Naive B cell (primary cell): Measurements from ENCODE around the gene ZFP57. TPM values are rescaled to one million over a fixed set of nuclear protein-coding genes. Genes with fewer than 3 reads are reported as not detected.
A peak's percentile ranks its signal among the peaks of the same experiment; 100 is the strongest.

ENCODE experiments used
- ATAC-seq, 2 donors: fragments of 150-1000 bp; cut with Tn5 transposase; 2 replicates each; pipeline ENCODE4 v1.10.0; 2021; ENCODE audit warnings: low read depth in 2 of 2, mild to moderate bottlenecking in 2 of 2, moderate library complexity in 2 of 2
- DNase-seq: peaks from one replicate; pipeline ENCODE4 v3.0.0; 2022
- H3K27ac Mint-ChIP-seq, 6 donors: one replicate each; pipeline ENCODE4 v1.8.0; 2020 to 2022; ENCODE audit warnings: mild to moderate bottlenecking in 6 of 6, mixed read lengths in 6 of 6, moderate library complexity in 5 of 6, inconsistent platforms in 2 of 6
- H3K27me3 Mint-ChIP-seq, 3 donors: one replicate each; pipeline ENCODE4 v1.8.0; 2021 to 2022; ENCODE audit warnings: mixed read lengths in 3 of 3, mild to moderate bottlenecking in 1 of 3
- H3K36me3 Mint-ChIP-seq, 2 donors: one replicate each; pipeline ENCODE4 v1.8.0; 2020 to 2022; ENCODE audit warnings: mixed read lengths in 2 of 2, inconsistent platforms in 1 of 2, mild to moderate bottlenecking in 1 of 2
- H3K4me1 Mint-ChIP-seq, 3 donors: one replicate each; pipeline ENCODE4 v1.8.0; 2020 to 2022; ENCODE audit warnings: mixed read lengths in 3 of 3, inconsistent platforms in 1 of 3, mild to moderate bottlenecking in 1 of 3, moderate library complexity in 1 of 3
- H3K4me3 Mint-ChIP-seq, 8 donors: one replicate each; pipeline ENCODE4 v1.8.0; 2020 to 2022; ENCODE audit warnings: mild to moderate bottlenecking in 8 of 8, mixed read lengths in 8 of 8, moderate library complexity in 8 of 8, inconsistent platforms in 2 of 8
- H3K9me3 Mint-ChIP-seq, 7 donors: one replicate each; pipeline ENCODE4 v1.8.0; 2020 to 2022; ENCODE audit warnings: mixed read lengths in 7 of 7, mild to moderate bottlenecking in 5 of 7, inconsistent platforms in 2 of 7, moderate library complexity in 1 of 7
- polyA plus RNA-seq, 6 donors: library from polyadenylated mRNA; unstranded; fragments of 300-500 nt; fragmentation: Illumina TruSeq; gene quantifications; one replicate each; pipeline ENCODE4 v1.2.3, GENCODE V29; 2021; ENCODE audit warnings: low read depth in 6 of 6

The ZFP57 gene
- polyA plus RNA-seq, 6 donors from 2014 or later = 1.8 to 3.1 (median 2.5) TPM; not detected in 3

- Mint-ChIP-seq H3K4me1 (peaks cover 28 to 41% (median 39%) of the 10 kb centered on the region in 3 donors), H3K4me3 (no peak overlapping the region), H3K27me3 (no peaks in the 10 kb centered on the region), H3K9me3 (no peaks in the 10 kb centered on the region), H3K27ac (peak overlapping the region in 2 of 6 donors; percentile 47 to 98), H3K36me3 (peaks cover 0 to 4% of the 10 kb centered on the region in 2 donors)
- no peak for DNase-seq
- no peak for ATAC-seq
These were observed 39.9 kb upstream of the ZFP57 start for GRCh38 chr6:29720863-29721262.

- no peak for DNase-seq
- Mint-ChIP-seq H3K4me3 (peak overlapping the region in 1 of 8 donors; percentile 39), H3K36me3 (no peaks in the 10 kb centered on the region), H3K27me3 (peaks cover 0 to 6% (median 3%) of the 10 kb centered on the region in 3 donors), H3K27ac (peak overlapping the region in 1 of 6 donors; percentile 12), H3K9me3 (no peaks in the 10 kb centered on the region), H3K4me1 (peaks cover 16 to 27% (median 22%) of the 10 kb centered on the region in 3 donors)
- ATAC-seq = no peak
These were observed 29.5 kb upstream of the ZFP57 start for GRCh38 chr6:29710281-29710941.

GRCh38 chr6:29709188-29709587 lies 28.2 kb upstream of the ZFP57 start:
- ATAC-seq (peak in 1 of 2 donors; percentile 37), DNase-seq (no peak)
- Mint-ChIP-seq H3K4me1 (peaks cover 16 to 29% (median 22%) of the 10 kb centered on the region in 3 donors), H3K4me3 (peak overlapping the region; percentile 58 to 88 (median 76)), H3K27ac (peak overlapping the region in 5 of 6 donors; percentile 15 to 93 (median 77)), H3K36me3 (no peaks in the 10 kb centered on the region), H3K9me3 (no peaks in the 10 kb centered on the region), H3K27me3 (peaks cover 0 to 3% (median under 1%) of the 10 kb centered on the region in 3 donors)

- ATAC-seq (peak; percentile 84 to 89), DNase-seq (peak; percentile 55)
- Mint-ChIP-seq H3K4me1 (peaks cover 16 to 29% (median 22%) of the 10 kb centered on the region in 3 donors), H3K9me3 (no peaks in the 10 kb centered on the region), H3K27ac (peak overlapping the region in 5 of 6 donors; percentile 52 to 93 (median 88)), H3K36me3 (no peaks in the 10 kb centered on the region), H3K4me3 (peak overlapping the region; percentile 58 to 82 (median 72)), H3K27me3 (peaks cover 4 to 9% (median 7%) of the 10 kb centered on the region in 3 donors)
These were observed 27.7 kb upstream of the ZFP57 start for GRCh38 chr6:29708432-29709179.

GRCh38 chr6:29705389-29706231 lies 24.7 kb upstream of the ZFP57 start:
- DNase-seq = no peak
- Mint-ChIP-seq H3K4me3 (no peak overlapping the region), H3K27me3 (peaks cover 20 to 29% (median 27%) of the 10 kb centered on the region in 3 donors), H3K36me3 (no peaks in the 10 kb centered on the region), H3K27ac (no peak overlapping the region), H3K4me1 (peaks cover 21 to 26% (median 24%) of the 10 kb centered on the region in 3 donors), H3K9me3 (no peaks in the 10 kb centered on the region)
- ATAC-seq = no peak

DNA sequence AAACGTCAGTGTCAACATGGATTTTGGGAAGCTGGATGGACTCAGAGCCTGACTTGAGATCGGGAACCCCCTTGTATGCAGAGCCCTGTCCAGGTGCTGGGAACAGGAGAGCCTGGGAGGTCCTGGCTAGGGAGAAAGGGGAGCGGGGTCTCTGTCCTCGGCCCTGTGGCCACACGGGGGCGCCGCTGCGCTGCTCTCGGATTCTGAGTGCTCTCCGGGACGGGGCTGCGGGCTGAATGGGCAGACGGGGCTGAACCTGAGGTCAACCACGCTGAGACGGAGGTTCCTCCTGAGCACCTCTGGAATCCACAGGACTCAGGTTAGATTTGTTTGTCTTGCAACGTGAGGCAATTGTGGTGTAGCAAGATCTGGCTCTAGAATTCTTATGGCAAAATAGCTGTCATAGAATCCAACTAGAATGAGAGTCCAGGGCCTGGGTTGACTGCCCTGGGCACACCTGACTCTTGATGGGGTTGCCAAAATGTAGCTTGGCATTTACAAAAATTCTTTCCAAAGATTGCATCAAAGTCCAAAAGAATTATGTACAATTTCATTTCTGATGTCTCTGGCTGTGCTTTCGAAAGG lies 21.7 kb upstream of the ZFP57 start:
- Mint-ChIP-seq H3K9me3 (no peaks in the 10 kb centered on the region), H3K27ac (no peak overlapping the region), H3K27me3 (peaks cover 27 to 48% (median 29%) of the 10 kb centered on the region in 3 donors), H3K4me3 (no peak overlapping the region), H3K36me3 (no peaks in the 10 kb centered on the region), H3K4me1 (peaks cover 5 to 8% (median 7%) of the 10 kb centered on the region in 3 donors)
- ATAC-seq (peak; percentile 85 to 97), DNase-seq (no peak)

DNA sequence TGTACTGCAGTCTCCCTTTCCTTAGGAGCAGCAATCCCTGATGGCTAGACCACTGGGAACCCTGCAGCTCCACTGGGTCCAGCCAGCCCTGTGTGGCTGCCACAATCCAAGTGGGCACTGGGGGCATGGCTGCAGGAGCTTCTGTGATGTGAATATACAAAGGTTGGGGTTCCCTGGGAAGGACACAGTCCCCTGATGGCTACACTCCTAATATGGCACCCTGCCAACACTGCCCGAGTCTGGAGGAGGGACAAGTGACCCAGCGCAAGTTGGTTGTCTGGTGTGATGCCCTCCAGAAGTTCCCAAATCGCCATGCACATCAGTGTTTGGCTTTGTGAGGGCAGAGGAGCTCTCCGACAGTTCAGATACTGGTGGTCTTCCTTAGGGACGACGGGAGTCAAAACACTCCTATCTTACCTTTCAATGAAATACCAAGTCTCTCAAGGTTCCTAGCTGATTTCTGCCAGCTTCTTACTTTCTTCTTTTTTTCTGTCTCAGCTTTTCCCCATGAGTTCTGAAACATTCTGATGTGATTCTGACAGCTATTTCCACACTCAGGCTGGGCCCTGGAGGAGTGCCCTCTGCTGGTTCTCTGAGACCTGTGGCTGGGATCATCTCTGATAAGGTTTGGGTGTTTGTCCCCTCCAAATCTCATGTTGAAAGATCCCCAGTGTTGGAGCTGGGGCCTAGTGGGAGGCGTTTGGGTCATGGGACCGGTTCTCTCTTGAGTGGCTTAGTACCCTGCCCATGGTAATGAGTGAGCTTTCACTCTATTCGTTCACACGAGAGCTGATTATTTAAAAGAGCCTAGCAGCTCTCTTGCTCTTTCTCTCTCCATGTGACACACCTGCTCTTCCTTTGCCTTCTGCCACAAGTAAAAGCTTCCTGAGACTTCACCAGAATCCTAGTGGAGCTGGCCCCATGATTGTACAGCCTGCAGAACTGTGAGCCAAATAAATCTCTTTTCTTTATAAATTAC lies 15.5 kb upstream of the ZFP57 start:
- Mint-ChIP-seq H3K27me3 (peaks cover 8 to 25% (median 12%) of the 10 kb centered on the region in 3 donors), H3K4me3 (no peak overlapping the region), H3K9me3 (peaks cover 2 to 17% (median 8%) of the 10 kb centered on the region in 7 donors)

DNA sequence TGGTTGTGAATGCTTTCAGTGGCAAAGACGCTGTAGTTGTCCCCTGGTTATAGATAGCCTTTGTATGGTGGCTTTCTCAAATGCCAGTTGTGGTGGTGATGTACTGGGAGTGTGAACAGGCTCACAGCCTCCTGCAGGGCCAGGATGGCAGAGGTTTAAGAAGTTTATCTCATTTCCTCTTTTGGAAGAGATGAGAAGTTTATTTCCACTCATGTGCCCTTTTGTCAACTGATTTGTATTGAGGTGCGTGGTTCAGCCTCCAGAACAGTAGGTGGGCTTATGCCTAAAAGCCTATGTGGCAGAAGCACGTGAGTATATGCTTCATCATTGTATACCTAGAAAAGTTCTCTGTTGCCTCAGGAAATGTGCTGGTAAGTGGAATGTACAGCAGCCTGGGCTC lies 13.7 kb upstream of the ZFP57 start:
- Mint-ChIP-seq H3K36me3 (peaks cover 3 to 14% of the 10 kb centered on the region in 2 donors), H3K4me3 (no peak overlapping the region), H3K9me3 (peaks cover 2 to 17% (median 8%) of the 10 kb centered on the region in 7 donors), H3K27ac (no peak overlapping the region), H3K4me1 (peaks cover 0 to 2% (median 0%) of the 10 kb centered on the region in 3 donors), H3K27me3 (peaks cover 0 to 29% (median 4%) of the 10 kb centered on the region in 3 donors)
- DNase-seq = no peak
- peak; percentile 32 to 64 for ATAC-seq

More for the DNA sequence above, 15.5 kb upstream of the ZFP57 start:
- no peak for ATAC-seq
- Mint-ChIP-seq H3K36me3 (peaks cover 3 to 14% of the 10 kb centered on the region in 2 donors), H3K4me1 (peaks cover 0 to 2% (median 0%) of the 10 kb centered on the region in 3 donors), H3K27ac (no peak overlapping the region)
- DNase-seq = no peak

DNA sequence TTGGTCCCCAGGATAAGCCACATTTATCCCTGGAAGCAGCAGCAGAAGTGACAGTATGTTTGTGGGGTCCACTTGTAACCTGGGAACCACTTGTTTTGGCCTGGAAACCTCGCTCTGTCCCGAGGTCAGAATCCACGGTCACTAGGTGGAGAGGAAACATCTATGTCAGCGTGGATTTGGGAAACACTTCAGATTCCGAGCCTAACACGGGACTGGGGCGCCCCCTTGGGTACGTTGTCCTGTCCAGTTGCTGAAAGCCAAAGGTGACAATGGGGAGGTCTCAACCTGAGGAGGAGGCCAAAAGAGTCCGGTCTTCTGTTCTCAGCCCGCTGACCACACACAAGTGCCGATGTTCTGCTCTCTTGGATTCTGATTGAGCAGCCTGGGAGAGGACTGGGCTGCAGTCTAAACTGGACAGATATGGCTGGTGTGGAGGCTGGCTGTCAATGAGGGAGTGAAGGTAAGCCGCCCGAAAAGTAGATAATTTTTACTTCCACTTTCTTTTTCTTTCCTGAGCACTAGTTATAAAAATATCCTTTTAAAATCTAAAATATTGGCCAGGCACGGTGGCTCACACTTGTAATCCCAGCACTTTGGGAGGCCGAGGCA lies 4.9 kb upstream of the ZFP57 start:
- H3K4me1 Mint-ChIP-seq = no peaks in the 10 kb centered on the region
- peak overlapping the region in 1 of 8 donors; percentile 19 for H3K4me3 Mint-ChIP-seq
- peak overlapping the region in 1 of 6 donors; percentile 21 for H3K27ac Mint-ChIP-seq
- H3K9me3 Mint-ChIP-seq = peaks cover 0 to 3% (median 0%) of the 10 kb centered on the region in 7 donors
- H3K36me3 Mint-ChIP-seq = no peaks in the 10 kb centered on the region
- DNase-seq = no peak
- peaks cover 0 to 30% (median 3%) of the 10 kb centered on the region in 3 donors for H3K27me3 Mint-ChIP-seq
- no peak for ATAC-seq

DNA sequence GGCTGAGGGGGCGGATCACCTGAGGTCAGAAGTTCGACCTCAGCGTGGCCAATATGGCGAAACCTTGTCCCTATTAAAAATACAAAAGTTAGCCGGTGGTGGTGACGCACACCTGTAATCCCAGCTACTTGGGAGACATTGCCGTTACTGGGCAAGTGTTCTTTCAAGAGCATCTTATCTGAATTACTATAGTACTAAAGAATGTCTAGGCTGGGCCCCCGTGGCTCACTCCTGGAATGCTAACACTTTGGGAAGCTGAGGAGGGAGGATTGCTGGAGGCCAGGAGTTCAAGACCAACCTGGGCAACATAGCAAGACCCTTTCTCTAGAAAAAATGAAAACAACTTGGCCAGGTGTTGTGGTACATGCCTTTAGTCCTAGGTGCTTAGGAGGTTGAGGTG lies 859 bp upstream of the ZFP57 start:
- Mint-ChIP-seq H3K27ac (no peak overlapping the region), H3K4me1 (peaks cover 0 to 4% (median 2%) of the 10 kb centered on the region in 3 donors), H3K9me3 (peaks cover 0 to 3% (median 0%) of the 10 kb centered on the region in 7 donors), H3K4me3 (peak overlapping the region in 1 of 8 donors; percentile 22), H3K27me3 (peaks cover 0 to 22% (median 14%) of the 10 kb centered on the region in 3 donors), H3K36me3 (no peaks in the 10 kb centered on the region)
- no peak for ATAC-seq
- DNase-seq = no peak

DNA sequence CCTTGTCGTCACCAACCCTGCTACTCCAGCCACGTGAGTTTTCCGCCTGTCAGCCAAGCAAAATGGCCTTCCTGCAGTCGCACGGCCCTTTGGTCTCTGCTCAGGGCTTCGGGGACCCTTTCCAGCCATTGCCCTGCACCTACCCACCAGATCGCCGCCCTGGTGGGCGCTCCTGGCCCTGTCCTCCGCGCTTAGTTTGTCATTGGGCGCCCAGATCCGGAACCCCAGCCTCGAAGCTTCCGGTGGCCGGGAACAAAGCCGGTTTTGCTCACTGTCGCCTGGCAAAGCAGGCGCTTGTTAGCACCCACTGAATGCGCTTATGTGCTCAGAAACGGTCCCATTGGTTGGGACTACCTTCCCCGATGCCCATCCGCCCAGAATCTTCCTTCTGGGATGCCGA lies 536 bp downstream of the ZFP57 start:
- peaks cover 0 to 18% (median 18%) of the 10 kb centered on the region in 3 donors for H3K27me3 Mint-ChIP-seq
- peaks cover 0 to 2% (median 0%) of the 10 kb centered on the region in 7 donors for H3K9me3 Mint-ChIP-seq
- peak in 1 of 2 donors; percentile 48 for ATAC-seq
- H3K36me3 Mint-ChIP-seq = no peaks in the 10 kb centered on the region
- no peak for DNase-seq
- H3K4me3 Mint-ChIP-seq = peak overlapping the region in 4 of 8 donors; percentile 70 to 91 (median 79)
- peak overlapping the region in 1 of 6 donors; percentile 11 for H3K27ac Mint-ChIP-seq
- H3K4me1 Mint-ChIP-seq = peaks cover 0 to 4% (median 2%) of the 10 kb centered on the region in 3 donors
